Measurements from ENCODE around the gene KASH5.

- TF ChIP-seq CTCF (IDR thresholded peaks at IDR 0.05), result no peak
- no peak for TF ChIP-seq USF2 (IDR thresholded peaks at IDR 0.05)
- no peak for TF ChIP-seq MYC (IDR thresholded peaks at IDR 0.05; ENCODE audit: borderline replicate concordance, low read length)
- TF ChIP-seq ZC3H11A (IDR thresholded peaks at IDR 0.05), result no peak
- TF ChIP-seq MAFK (IDR thresholded peaks at IDR 0.05; ENCODE audit: partially characterized antibody), result no peak
- no peak for TF ChIP-seq POLR2A (IDR thresholded peaks at IDR 0.05; ENCODE audit: low read length)
- no peak for TF ChIP-seq MAX (IDR thresholded peaks at IDR 0.05)
- TF ChIP-seq RFX5 (IDR thresholded peaks at IDR 0.05), result no peak
- no peak for TF ChIP-seq REST (IDR thresholded peaks at IDR 0.05)
- TF ChIP-seq RAD21 (conservative IDR thresholded peaks at IDR 0.05 in 1 of 2, IDR thresholded peaks at IDR 0.05 in 1 of 2), result no peak
- TF ChIP-seq FOSL2 (IDR thresholded peaks at IDR 0.05), result no peak
- TF ChIP-seq FOSL2 (CRISPR knock-in tag; IDR thresholded peaks at IDR 0.05), result no peak
- no peak for TF ChIP-seq HDAC2 (IDR thresholded peaks at IDR 0.05)
- no peak for TF ChIP-seq ZNF302 (CRISPR knock-in tag; IDR thresholded peaks at IDR 0.05)
These were observed 12.0 kb downstream of the KASH5 start for GRCh38 chr19:49400029-49400428.

All from A549 (cell line).